Aorta (tissue), 5 donors: ENCODE results near the gene PDE4B. TPM values are rescaled to one million over a fixed set of nuclear protein-coding genes. Genes with fewer than 3 reads are reported as not detected.

Experiments used
- ATAC-seq: fragments of 200-7000 bp; cut with Tn5 transposase; one replicate; pipeline ENCODE4 v1.9.1; 2022; ENCODE audit warnings: moderate library complexity; ENCODE audit not compliant: low FRiP score
- DNase-seq, 2 donors: peaks; one replicate each; pipeline ENCODE4 v3.0.0-alpha.2; 2020
- H3K27ac ChIP-seq, 2 donors: one replicate each; pipeline ENCODE4 v1.5.1; 2013; ENCODE audit warnings: low read length in 2 of 2, mild to moderate bottlenecking in 2 of 2, moderate library complexity in 2 of 2, control low read depth in 1 of 2, inconsistent platforms in 1 of 2, low read depth in 1 of 2
- H3K27me3 ChIP-seq, 2 donors: one replicate each; pipeline ENCODE4 v1.6.1; 2013; ENCODE audit warnings: control low read depth in 1 of 2, low read length in 1 of 2, mild to moderate bottlenecking in 1 of 2, moderate library complexity in 1 of 2; ENCODE audit not compliant: insufficient read depth in 2 of 2, control insufficient read depth in 1 of 2
- H3K36me3 ChIP-seq, 2 donors: one replicate each; pipeline ENCODE4 v1.6.1; 2013; ENCODE audit warnings: control low read depth in 1 of 2, low read length in 1 of 2, mild to moderate bottlenecking in 1 of 2; ENCODE audit not compliant: insufficient read depth in 2 of 2, control insufficient read depth in 1 of 2
- H3K4me1 ChIP-seq, 2 donors: one replicate each; pipeline ENCODE4 v1.6.1; 2013; ENCODE audit warnings: low read length in 2 of 2, control low read depth in 1 of 2, mild to moderate bottlenecking in 1 of 2, moderate library complexity in 1 of 2; ENCODE audit not compliant: insufficient read depth in 2 of 2, control insufficient read depth in 1 of 2
- H3K4me3 ChIP-seq, 2 donors: one replicate each; pipeline ENCODE4 v1.5.1; 2013; ENCODE audit warnings: low read length in 2 of 2, control low read depth in 1 of 2, mild to moderate bottlenecking in 1 of 2
- H3K9me3 ChIP-seq: one replicate; pipeline ENCODE4 v1.6.1; 2013; ENCODE audit warnings: mild to moderate bottlenecking, low read length; ENCODE audit not compliant: control insufficient read depth
- WGBS, 2 donors: extraction: QIAGEN DNeasy Blood & Tissue Kit; methylation state at CpG; one replicate each; pipeline ENCODE4 v1.1.7; 2013; 5-methylcytosine and 5-hydroxymethylcytosine counted together
- intact Hi-C, 2 donors: fragments of 100-400 bp; cut with DNase I; formaldehyde crosslinking; loops; one replicate each; pipeline versions ENCODE4 v1.14.2 to v1.15.0; 2022
- polyA plus RNA-seq, 2 donors: library from polyadenylated mRNA; stranded (reverse); fragments of 200-250 nt; gene quantifications; one replicate each; pipeline ENCODE4 v1.2.3, GENCODE V29; 2013
- total RNA-seq, 2 donors: library from RNA; stranded (reverse); fragmentation: NEBNext Ultra II Directional; extraction: Animal tissue kit (Norgen Biotek cat#: 25700); gene quantifications; one replicate each; pipeline ENCODE4 v1.2.1, GENCODE V29; 2021
- donor health status: healthy with polysubstance abuse.
- donor health status: Bipolar disorder and iron deficiency.
- donor health status: DM: no; HTN: no; CAD: no.
- donor health status: DM: no; HTN: no; CAD: no.
- donor health status: DM: yes; HTN: yes; CAD: no.

The PDE4B gene
- total and polyA plus RNA-seq, 4 donors = 4.8 to 24.5 (median 12.5) TPM

- ATAC-seq (no peak), DNase-seq (no peak)
- H3K4me1 ChIP-seq = no peaks in the 10 kb centered on the region
- no peak overlapping the region for H3K27ac ChIP-seq
- H3K27me3 ChIP-seq = peaks cover 0 to 2% of the 10 kb centered on the region in 2 donors
- 15% methylated on average over 1 of the region's 1 CpG for WGBS, 2 donors
- intact Hi-C loops = no loop called here
- H3K9me3 ChIP-seq = no peaks in the 10 kb centered on the region
- H3K36me3 ChIP-seq = no peaks in the 10 kb centered on the region
- no peak overlapping the region for H3K4me3 ChIP-seq
Observed at GRCh38 chr1:66220477-66220876, 427.8 kb downstream of the PDE4B start.

- intact Hi-C loops = no loop called here
- WGBS, 2 donors = 87 to 93% methylated on average over 3 of the region's 3 CpGs
- Histone ChIP-seq H3K4me3 (no peak overlapping the region), H3K27ac (no peak overlapping the region), H3K36me3 (no peaks in the 10 kb centered on the region), H3K9me3 (no peaks in the 10 kb centered on the region), H3K27me3 (peaks cover 0 to 2% of the 10 kb centered on the region in 2 donors), H3K4me1 (no peaks in the 10 kb centered on the region)
- no peak for ATAC-seq
- DNase-seq = no peak
Observed at GRCh38 chr1:66223681-66224080, 431.0 kb downstream of the PDE4B start.

GRCh38 chr1:66226985-66227384 is 434.3 kb downstream of the PDE4B start:
- DNase-seq (no peak), ATAC-seq (no peak)
- Histone ChIP-seq H3K36me3 (no peaks in the 10 kb centered on the region), H3K4me3 (no peak overlapping the region), H3K27me3 (peaks cover 0 to 2% of the 10 kb centered on the region in 2 donors), H3K27ac (no peak overlapping the region), H3K9me3 (no peaks in the 10 kb centered on the region), H3K4me1 (no peaks in the 10 kb centered on the region)
- intact Hi-C loops = no loop called here
- 92 to 93% methylated on average over 4 of the region's 4 CpGs for WGBS, 2 donors

- no peak for ATAC-seq
Observed at GRCh38 chr1:66227966-66228365, 435.3 kb downstream of the PDE4B start.

GRCh38 chr1:66231217-66231616 is 438.5 kb downstream of the PDE4B start:
- Histone ChIP-seq H3K27me3 (no peaks in the 10 kb centered on the region), H3K27ac (no peak overlapping the region), H3K36me3 (no peaks in the 10 kb centered on the region), H3K4me3 (no peak overlapping the region), H3K9me3 (no peaks in the 10 kb centered on the region), H3K4me1 (no peaks in the 10 kb centered on the region)
- intact Hi-C loops = no loop called here
- no peak for DNase-seq
- no peak for ATAC-seq

More at GRCh38 chr1:66227966-66228365, 435.3 kb downstream of the PDE4B start:
- Histone ChIP-seq H3K4me3 (no peak overlapping the region), H3K9me3 (no peaks in the 10 kb centered on the region), H3K27me3 (peaks cover 0 to 2% of the 10 kb centered on the region in 2 donors), H3K4me1 (no peaks in the 10 kb centered on the region), H3K27ac (no peak overlapping the region), H3K36me3 (no peaks in the 10 kb centered on the region)
- no peak for DNase-seq
- intact Hi-C loops = no loop called here
- WGBS, 2 donors = 95 to 97% methylated on average over 2 of the region's 2 CpGs

- Histone ChIP-seq H3K36me3 (no peaks in the 10 kb centered on the region), H3K27ac (no peak overlapping the region), H3K4me1 (no peaks in the 10 kb centered on the region), H3K4me3 (no peak overlapping the region), H3K27me3 (no peaks in the 10 kb centered on the region), H3K9me3 (no peaks in the 10 kb centered on the region)
- intact Hi-C loops = no loop called here
- DNase-seq = no peak
- 52 to 55% methylated on average over 5 of the region's 5 CpGs for WGBS, 2 donors
- ATAC-seq = no peak
Observed at GRCh38 chr1:66231681-66232463, 439.2 kb downstream of the PDE4B start.

GRCh38 chr1:66237042-66237441 is 444.3 kb downstream of the PDE4B start:
- Histone ChIP-seq H3K9me3 (no peaks in the 10 kb centered on the region), H3K27ac (no peak overlapping the region), H3K36me3 (no peaks in the 10 kb centered on the region), H3K4me1 (no peaks in the 10 kb centered on the region), H3K27me3 (no peaks in the 10 kb centered on the region), H3K4me3 (no peak overlapping the region)
- DNase-seq = no peak
- intact Hi-C loops = no loop called here
- WGBS, 2 donors = 85 to 89% methylated on average over 2 of the region's 2 CpGs
- no peak for ATAC-seq

GRCh38 chr1:66237722-66238479 is 445.2 kb downstream of the PDE4B start:
- 6 to 13% methylated on average over 5 of the region's 5 CpGs for WGBS, 2 donors
- Histone ChIP-seq H3K9me3 (no peaks in the 10 kb centered on the region), H3K27me3 (no peaks in the 10 kb centered on the region), H3K27ac (no peak overlapping the region), H3K4me3 (no peak overlapping the region), H3K36me3 (no peaks in the 10 kb centered on the region), H3K4me1 (no peaks in the 10 kb centered on the region)
- DNase-seq (no peak), ATAC-seq (no peak)
- intact Hi-C loops = no loop called here

- Histone ChIP-seq H3K9me3 (no peaks in the 10 kb centered on the region), H3K4me1 (no peaks in the 10 kb centered on the region), H3K4me3 (no peak overlapping the region), H3K27ac (no peak overlapping the region), H3K27me3 (no peaks in the 10 kb centered on the region), H3K36me3 (no peaks in the 10 kb centered on the region)
- intact Hi-C loops = no loop called here
- DNase-seq (no peak), ATAC-seq (no peak)
- WGBS, 2 donors = 94 to 98% methylated on average over 2 of the region's 2 CpGs
Observed at GRCh38 chr1:66239834-66240233, 447.1 kb downstream of the PDE4B start.
